GM19193 (cell line): Measurements from ENCODE around the gene PTPRM.

Experiments
- POLR2A ChIP-seq: IDR thresholded peaks from 4 replicates; pipeline ENCODE4 v1.6.1; 2011; ENCODE audit not compliant: insufficient read depth, insufficient read length; ENCODE audit errors: extremely low read depth

The PTPRM gene

GRCh38 chr18:8176109-8176508, 609.0 kb downstream of the PTPRM start:
- TF ChIP-seq POLR2A, result no peak

- no peak for TF ChIP-seq POLR2A
Observed at GRCh38 chr18:8176554-8176953, 609.4 kb downstream of the PTPRM start.

- TF ChIP-seq POLR2A, result no peak
Observed at GRCh38 chr18:8177330-8178016, 610.4 kb downstream of the PTPRM start.

- TF ChIP-seq POLR2A, result no peak
Observed at GRCh38 chr18:8186413-8186812, 619.3 kb downstream of the PTPRM start.

- TF ChIP-seq POLR2A, result no peak
Observed at GRCh38 chr18:8188184-8188583, 621.1 kb downstream of the PTPRM start.

DNA sequence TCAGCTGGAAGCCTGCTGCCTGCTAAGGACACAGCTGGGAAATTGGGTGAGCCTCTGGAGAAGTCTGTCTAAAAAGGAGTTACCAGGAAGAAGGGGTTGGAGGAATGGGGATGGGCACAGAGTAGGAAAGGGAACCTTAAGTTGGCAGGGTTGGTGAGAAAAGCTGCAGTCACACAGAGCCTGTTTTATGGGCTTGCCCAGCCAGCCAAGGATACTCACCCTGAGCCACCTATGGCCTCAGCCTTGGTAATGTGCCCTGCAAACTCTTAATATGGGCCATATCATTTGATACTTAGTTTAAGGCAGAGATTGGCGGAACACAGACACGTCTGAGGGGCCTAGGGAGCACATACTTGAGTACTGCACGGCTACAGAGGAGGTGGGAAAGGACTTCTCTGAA, 623.9 kb downstream of the PTPRM start:
- TF ChIP-seq POLR2A, result no peak

DNA sequence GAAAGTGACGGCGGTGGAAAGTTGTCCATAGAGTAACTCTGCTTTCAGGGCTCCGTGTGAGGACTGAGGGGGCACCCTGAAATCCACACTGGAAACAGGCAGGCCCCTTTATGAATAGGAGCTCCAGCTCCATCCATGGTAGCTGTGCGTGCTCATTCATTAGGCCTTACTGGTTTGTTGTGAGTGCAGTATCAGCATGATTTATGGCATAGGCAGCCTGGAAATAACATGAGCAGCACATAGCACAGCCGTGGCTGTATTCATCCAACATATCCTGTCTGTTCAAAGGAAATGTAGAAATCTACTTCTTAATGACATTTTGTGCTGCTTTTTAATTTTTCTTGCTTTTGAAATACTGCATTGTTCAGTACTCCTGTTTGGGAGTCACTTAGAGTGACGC, 627.3 kb downstream of the PTPRM start:
- no peak for TF ChIP-seq POLR2A

DNA sequence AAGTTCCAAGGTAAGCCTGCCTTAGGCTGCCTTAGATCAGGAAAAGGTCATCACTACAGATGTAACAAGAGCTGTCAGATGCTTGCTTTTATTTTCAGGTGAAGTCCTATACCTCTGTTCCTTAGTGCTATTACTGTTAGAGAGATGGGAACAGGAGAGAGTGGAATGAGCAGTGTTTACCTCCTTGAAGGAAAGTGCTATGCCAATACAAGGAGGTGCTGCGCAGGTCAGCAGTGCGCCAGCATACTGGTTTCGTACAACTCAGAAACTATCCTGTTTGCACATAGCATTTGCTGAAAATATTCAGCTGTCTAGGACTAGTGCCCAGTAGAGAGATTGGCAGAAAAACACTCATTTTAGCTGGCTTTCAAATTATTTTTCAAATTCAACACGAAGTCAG, 629.1 kb downstream of the PTPRM start:
- no peak for TF ChIP-seq POLR2A

GRCh38 chr18:8197499-8197898, 630.4 kb downstream of the PTPRM start:
- no peak for TF ChIP-seq POLR2A

- no peak for TF ChIP-seq POLR2A
Observed at GRCh38 chr18:8207996-8208395, 640.9 kb downstream of the PTPRM start.

GRCh38 chr18:8208716-8209115, 641.6 kb downstream of the PTPRM start:
- TF ChIP-seq POLR2A, result no peak

GRCh38 chr18:8212896-8213780, 646.0 kb downstream of the PTPRM start:
- TF ChIP-seq POLR2A, result no peak

- TF ChIP-seq POLR2A, result no peak
Observed at GRCh38 chr18:8215741-8216140, 648.6 kb downstream of the PTPRM start.

- TF ChIP-seq POLR2A, result no peak
Observed at GRCh38 chr18:8217051-8217564, 650.0 kb downstream of the PTPRM start.

- TF ChIP-seq POLR2A, result no peak
Observed at GRCh38 chr18:8218197-8218596, 651.1 kb downstream of the PTPRM start.

DNA sequence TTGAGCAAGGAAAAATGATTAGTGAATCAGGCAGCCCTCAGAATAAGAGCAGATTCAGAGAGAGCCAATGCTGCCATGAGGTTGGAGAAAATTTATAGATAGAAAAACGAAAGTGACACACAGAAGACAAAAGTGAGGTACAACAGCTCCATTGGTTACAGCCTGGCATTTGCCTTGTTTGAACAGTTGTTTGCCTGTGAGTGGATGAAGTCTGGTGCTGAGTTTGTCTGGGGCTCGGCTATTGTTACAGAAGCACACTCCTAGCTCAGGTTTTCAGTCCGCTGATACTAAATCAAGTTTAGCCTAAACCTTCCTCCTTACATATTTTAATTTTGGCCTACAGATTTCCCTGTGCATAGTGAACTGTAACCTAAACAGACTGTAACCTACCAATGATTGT, 654.3 kb downstream of the PTPRM start:
- no peak for TF ChIP-seq POLR2A
